Peyer's patch (tissue), 4 donors: ENCODE results near the gene CFAP97D2. TPM values are rescaled to one million over a fixed set of nuclear protein-coding genes. Genes with fewer than 3 reads are reported as not detected.

ENCODE experiments used
- DNase-seq, 3 donors: peaks; one replicate each; pipeline ENCODE4 v3.0.0-alpha.2; 2017 to 2019
- H3K27ac ChIP-seq, 4 donors: fragments of 200-600 bp; sonication (generic); one replicate each; pipeline ENCODE4 v1.5.1; 2016 to 2019
- H3K27me3 ChIP-seq, 2 donors: fragments of 200-600 bp; sonication (generic); one replicate each; pipeline ENCODE4 v1.5.1; 2019
- H3K36me3 ChIP-seq, 3 donors: fragments of 200-600 bp; sonication (generic); one replicate each; pipeline ENCODE4 v1.5.1; 2016 to 2019
- H3K4me1 ChIP-seq, 4 donors: fragments of 200-600 bp; sonication (generic); one replicate each; pipeline ENCODE4 v1.5.1; 2016 to 2019
- H3K4me3 ChIP-seq, 4 donors: fragments of 200-600 bp; sonication (generic); 1 replicate in 3 of 4; 2 replicates in 1 of 4; pipeline ENCODE4 v1.5.1; 2016 to 2019; ENCODE audit warnings: mild to moderate bottlenecking in 1 of 4
- H3K9me3 ChIP-seq, 4 donors: fragments of 200-600 bp; sonication (generic); one replicate each; pipeline ENCODE4 v1.5.1; 2016 to 2019; ENCODE audit warnings: mild to moderate bottlenecking in 1 of 4
- CTCF ChIP-seq, 6 experiments: fragments of 450-650 bp in 4 of 6; fragments of 200-600 bp in 2 of 6; sonication (generic) in 1 of 6; IDR thresholded peaks; one replicate each; pipeline ENCODE4 v1.5.1; 2017 to 2019; ENCODE audit warnings: antibody characterized with exemption in 6 of 6, mild to moderate bottlenecking in 3 of 6, moderate library complexity in 1 of 6
- POLR2A ChIP-seq, 2 donors: fragments of 450-650 bp; IDR thresholded peaks; one replicate each; pipeline ENCODE4 v1.5.1; 2017; ENCODE audit warnings: antibody characterized with exemption in 2 of 2, mild to moderate bottlenecking in 2 of 2, moderate library complexity in 2 of 2
- total RNA-seq, 4 donors: library from RNA; depleted of rRNA; stranded (reverse); fragments of >200 nt; gene quantifications; one replicate each; pipeline ENCODE4 v1.1.0, GENCODE V29; 2016

CFAP97D2 gene
- total RNA-seq, 4 donors from 2014 or later, result not detected

GRCh38 chr13:114136576-114136975, 42.5 kb upstream of the CFAP97D2 start:
- H3K27me3 ChIP-seq, result no peaks in the 10 kb centered on the region
- H3K4me1 ChIP-seq, result peaks cover 0 to 12% (median 5%) of the 10 kb centered on the region in 4 donors
- no peaks in the 10 kb centered on the region for H3K36me3 ChIP-seq
- no peaks in the 10 kb centered on the region for H3K9me3 ChIP-seq
- H3K4me3 ChIP-seq, result no peak overlapping the region
- no peak overlapping the region for H3K27ac ChIP-seq
- DNase-seq, result peak in 1 of 3 donors; percentile 40
- no peak for TF ChIP-seq CTCF (IDR thresholded peaks at IDR 0.05)
- no peak for TF ChIP-seq POLR2A (IDR thresholded peaks at IDR 0.05)

DNA sequence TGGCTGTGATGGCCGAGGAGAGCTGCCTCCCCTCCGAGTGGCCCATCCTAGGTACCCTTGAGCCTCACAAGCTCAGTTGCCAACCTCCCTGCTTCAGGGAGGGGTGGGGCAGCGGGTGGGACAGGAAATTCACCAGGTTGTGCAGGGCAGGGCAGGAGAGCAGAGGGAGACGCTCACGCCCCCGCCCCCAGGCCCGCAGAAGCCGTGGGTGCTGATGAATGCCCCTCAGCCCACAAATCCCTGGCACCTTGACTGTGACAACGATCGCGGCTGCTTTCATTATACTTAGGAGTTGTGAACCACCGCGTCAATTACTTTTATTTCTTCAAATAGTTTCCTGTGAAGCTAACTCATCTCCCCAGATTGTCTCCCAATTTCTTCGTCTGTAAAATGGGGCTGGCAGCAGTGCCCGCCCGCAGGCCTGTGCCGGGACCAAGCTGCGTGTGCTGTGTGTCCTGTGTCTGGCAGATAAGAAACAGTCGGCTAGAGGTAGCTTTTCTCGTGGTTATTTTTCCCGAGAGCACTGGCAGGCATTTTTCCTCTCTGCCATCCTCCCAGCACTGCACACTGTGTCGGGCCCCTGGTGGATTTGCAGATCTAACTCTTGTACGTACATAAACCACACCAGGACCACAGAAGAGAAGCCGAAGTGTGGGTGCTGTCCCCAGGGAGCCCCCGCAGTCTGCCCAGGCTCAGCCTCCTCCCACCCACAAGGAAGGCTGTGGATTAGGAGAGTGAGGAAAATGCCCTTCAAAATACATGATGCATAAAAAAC, 38.7 kb upstream of the CFAP97D2 start:
- H3K36me3 ChIP-seq, result no peaks in the 10 kb centered on the region
- peak overlapping the region in 3 of 4 donors; percentile 2 to 13 (median 10) for H3K4me3 ChIP-seq
- DNase-seq, result peak in 2 of 3 donors; percentile 40 to 62
- no peak for TF ChIP-seq POLR2A (IDR thresholded peaks at IDR 0.05)
- TF ChIP-seq CTCF (IDR thresholded peaks at IDR 0.05), result no peak
- H3K9me3 ChIP-seq, result no peaks in the 10 kb centered on the region
- no peaks in the 10 kb centered on the region for H3K27me3 ChIP-seq
- peaks cover 0 to 43% (median 15%) of the 10 kb centered on the region in 4 donors for H3K4me1 ChIP-seq
- H3K27ac ChIP-seq, result peak overlapping the region in 2 of 4 donors; percentile 58 to 81

GRCh38 chr13:114140906-114141250, 38.2 kb upstream of the CFAP97D2 start:
- peaks cover 0 to 43% (median 15%) of the 10 kb centered on the region in 4 donors for H3K4me1 ChIP-seq

GRCh38 chr13:114141261-114141996, 37.6 kb upstream of the CFAP97D2 start:
- H3K27ac ChIP-seq, result peak overlapping the region in 1 of 4 donors; percentile 81
- no peaks in the 10 kb centered on the region for H3K9me3 ChIP-seq
- no peaks in the 10 kb centered on the region for H3K36me3 ChIP-seq
- H3K4me3 ChIP-seq, result no peak overlapping the region
- no peaks in the 10 kb centered on the region for H3K27me3 ChIP-seq
- peaks cover 0 to 43% (median 15%) of the 10 kb centered on the region in 4 donors for H3K4me1 ChIP-seq
- no peak for DNase-seq
- TF ChIP-seq POLR2A (IDR thresholded peaks at IDR 0.05) (no peak), CTCF (IDR thresholded peaks at IDR 0.05) (no peak)

More at GRCh38 chr13:114140906-114141250, 38.2 kb upstream of the CFAP97D2 start:
- peak; percentile 41 to 76 (median 70) for DNase-seq
- Histone ChIP-seq H3K27me3 (no peaks in the 10 kb centered on the region), H3K4me3 (peak overlapping the region in 1 of 4 donors; percentile 13), H3K36me3 (no peaks in the 10 kb centered on the region), H3K9me3 (no peaks in the 10 kb centered on the region), H3K27ac (peak overlapping the region in 2 of 4 donors; percentile 58 to 81)
- TF ChIP-seq POLR2A (IDR thresholded peaks at IDR 0.05) (no peak), CTCF (IDR thresholded peaks at IDR 0.05) (no peak)

- TF ChIP-seq POLR2A (IDR thresholded peaks at IDR 0.05) (no peak), CTCF (IDR thresholded peaks at IDR 0.05) (no peak)
- no peak for DNase-seq
- Histone ChIP-seq H3K9me3 (no peaks in the 10 kb centered on the region), H3K27me3 (no peaks in the 10 kb centered on the region), H3K27ac (peak overlapping the region; percentile 17 to 81 (median 60)), H3K4me1 (peaks cover 0 to 43% (median 15%) of the 10 kb centered on the region in 4 donors), H3K36me3 (no peaks in the 10 kb centered on the region), H3K4me3 (peak overlapping the region in 1 of 4 donors; percentile 16)
Measured at GRCh38 chr13:114142137-114142550, 36.9 kb upstream of the CFAP97D2 start.
